Measurements from ENCODE around the gene PRRC2B. TPM values are rescaled to one million over a fixed set of nuclear protein-coding genes. Genes with fewer than 3 reads are reported as not detected.
A peak's percentile ranks its signal among the peaks of the same experiment; 100 is the strongest.

PRRC2B gene
- total RNA-seq, 1 donor: 70.9 TPM

DNA sequence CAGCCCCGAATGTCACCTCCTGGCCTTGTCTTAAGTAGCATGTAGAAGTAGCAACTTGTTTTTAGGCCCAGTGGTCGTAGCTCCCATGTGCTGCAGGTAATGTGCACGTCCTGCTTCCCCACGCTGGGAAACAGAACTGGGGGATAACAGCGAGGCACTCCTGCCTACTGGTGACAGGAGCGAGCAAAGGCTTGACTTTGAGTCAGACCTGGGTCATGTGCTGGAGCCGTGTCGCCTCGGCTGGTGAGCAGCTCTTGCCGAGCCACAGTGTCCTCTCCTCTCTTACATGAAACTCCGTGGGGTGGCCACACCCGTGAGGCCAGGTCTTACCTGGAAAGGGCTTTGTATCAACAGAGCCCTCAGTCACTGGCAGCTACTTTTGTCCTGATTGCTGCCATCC, 91.3 kb downstream of the PRRC2B start:
- H3K79me2 ChIP-seq (ENCODE audit: insufficient read depth, low read length): peaks cover 25% of the 10 kb centered on the region
- peak; percentile 72 for DNase-seq (ENCODE audit: insufficient read length, low spot score, missing footprints)
- no peaks in the 10 kb centered on the region for H3K9me3 ChIP-seq (ENCODE audit: low read depth, low read length)
- no peak overlapping the region for H3K4me3 ChIP-seq (ENCODE audit: insufficient read depth, low read length)
- TF ChIP-seq, protein P1, sequence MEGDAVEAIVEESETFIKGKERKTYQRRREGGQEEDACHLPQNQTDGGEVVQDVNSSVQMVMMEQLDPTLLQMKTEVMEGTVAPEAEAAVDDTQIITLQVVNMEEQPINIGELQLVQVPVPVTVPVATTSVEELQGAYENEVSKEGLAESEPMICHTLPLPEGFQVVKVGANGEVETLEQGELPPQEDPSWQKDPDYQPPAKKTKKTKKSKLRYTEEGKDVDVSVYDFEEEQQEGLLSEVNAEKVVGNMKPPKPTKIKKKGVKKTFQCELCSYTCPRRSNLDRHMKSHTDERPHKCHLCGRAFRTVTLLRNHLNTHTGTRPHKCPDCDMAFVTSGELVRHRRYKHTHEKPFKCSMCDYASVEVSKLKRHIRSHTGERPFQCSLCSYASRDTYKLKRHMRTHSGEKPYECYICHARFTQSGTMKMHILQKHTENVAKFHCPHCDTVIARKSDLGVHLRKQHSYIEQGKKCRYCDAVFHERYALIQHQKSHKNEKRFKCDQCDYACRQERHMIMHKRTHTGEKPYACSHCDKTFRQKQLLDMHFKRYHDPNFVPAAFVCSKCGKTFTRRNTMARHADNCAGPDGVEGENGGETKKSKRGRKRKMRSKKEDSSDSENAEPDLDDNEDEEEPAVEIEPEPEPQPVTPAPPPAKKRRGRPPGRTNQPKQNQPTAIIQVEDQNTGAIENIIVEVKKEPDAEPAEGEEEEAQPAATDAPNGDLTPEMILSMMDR (IDR thresholded peaks at IDR 0.05; ENCODE audit: extremely low read depth, low read depth, low read length): no peak
- H3K4me1 ChIP-seq (ENCODE audit: insufficient read depth, low read length): no peaks in the 10 kb centered on the region
- peaks cover 92% of the 10 kb centered on the region for H3K36me3 ChIP-seq (ENCODE audit: insufficient read depth, low read length)
- no peak overlapping the region for H3K27ac ChIP-seq (ENCODE audit: low read depth, low read length)
- no peak overlapping the region for H2AFZ ChIP-seq (ENCODE audit: low read length)
- no peaks in the 10 kb centered on the region for H3K27me3 ChIP-seq (ENCODE audit: insufficient read depth, low read length)
- H3K4me2 ChIP-seq (ENCODE audit: insufficient read depth, low read length): no peak overlapping the region
- peaks cover 40% of the 10 kb centered on the region for H4K20me1 ChIP-seq (ENCODE audit: insufficient read depth, low read length)

DNA sequence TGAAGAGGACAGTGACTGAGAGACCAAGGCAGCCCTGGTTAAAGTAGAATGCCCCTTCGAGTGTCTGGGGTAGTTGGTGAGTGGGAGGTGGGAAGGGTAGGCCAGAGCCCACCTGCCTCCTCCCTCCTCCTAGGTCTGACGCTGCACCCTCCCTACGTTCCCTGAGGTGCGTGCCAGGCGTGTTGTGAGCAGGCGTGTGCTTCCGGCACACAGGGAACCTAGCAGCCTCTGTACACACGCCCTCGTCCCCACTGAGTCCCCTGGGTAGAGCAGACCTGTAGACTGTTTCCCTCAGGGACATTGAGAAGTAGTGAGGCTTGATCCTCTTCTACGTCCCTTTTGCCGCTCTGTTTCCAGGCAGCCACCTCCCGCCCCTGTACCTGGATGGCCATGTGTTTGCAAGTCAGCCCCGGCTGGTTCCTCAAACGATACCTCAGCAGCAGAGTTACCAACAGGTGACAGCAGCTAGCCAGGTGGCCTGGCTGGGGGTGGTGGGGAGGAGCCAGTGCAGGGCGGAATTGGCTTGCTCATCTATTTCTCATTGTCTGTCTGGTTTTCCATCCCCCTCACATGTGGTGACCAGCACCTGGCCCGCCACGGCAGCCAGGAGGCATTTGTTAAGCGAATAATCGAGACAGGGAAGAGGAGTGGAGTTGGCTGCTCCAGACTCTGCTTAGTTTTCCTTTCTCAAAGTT, 92.0 kb downstream of the PRRC2B start:
- H4K20me1 ChIP-seq (ENCODE audit: insufficient read depth, low read length): peaks cover 40% of the 10 kb centered on the region
- peak; percentile 70 for DNase-seq (ENCODE audit: insufficient read length, low spot score, missing footprints)
- H3K27ac ChIP-seq (ENCODE audit: low read depth, low read length): no peak overlapping the region

DNA sequence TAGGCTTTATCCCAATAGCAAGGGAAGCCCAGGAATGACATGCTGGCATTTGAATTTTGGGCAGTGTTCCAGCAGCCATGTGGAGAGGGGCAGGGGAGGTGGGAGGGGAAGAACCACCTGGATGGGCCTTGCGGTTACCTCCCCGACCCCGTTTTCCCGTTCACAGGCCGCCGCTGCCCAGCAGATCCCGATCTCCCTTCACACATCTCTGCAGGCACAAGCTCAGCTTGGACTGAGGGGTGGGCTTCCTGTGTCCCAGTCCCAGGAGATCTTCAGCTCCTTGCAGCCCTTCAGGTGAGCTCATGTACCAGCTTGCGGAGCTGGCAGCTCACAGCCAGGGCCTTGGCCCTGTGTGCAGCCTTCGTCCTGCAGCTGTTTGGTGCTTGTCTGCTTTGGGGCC, 93.1 kb downstream of the PRRC2B start:
- H3K79me2 ChIP-seq (ENCODE audit: insufficient read depth, low read length): peaks cover 15% of the 10 kb centered on the region
- no peak overlapping the region for H3K4me3 ChIP-seq (ENCODE audit: insufficient read depth, low read length)
- no peaks in the 10 kb centered on the region for H3K27me3 ChIP-seq (ENCODE audit: insufficient read depth, low read length)
- peaks cover 37% of the 10 kb centered on the region for H4K20me1 ChIP-seq (ENCODE audit: insufficient read depth, low read length)
- DNase-seq (ENCODE audit: insufficient read length, low spot score, missing footprints): no peak
- no peaks in the 10 kb centered on the region for H3K4me1 ChIP-seq (ENCODE audit: insufficient read depth, low read length)
- H3K4me2 ChIP-seq (ENCODE audit: insufficient read depth, low read length): no peak overlapping the region
- peaks cover 96% of the 10 kb centered on the region for H3K36me3 ChIP-seq (ENCODE audit: insufficient read depth, low read length)
- H3K27ac ChIP-seq (ENCODE audit: low read depth, low read length): no peak overlapping the region
- TF ChIP-seq, protein P1 (IDR thresholded peaks at IDR 0.05; ENCODE audit: extremely low read depth, low read depth, low read length): no peak
- no peaks in the 10 kb centered on the region for H3K9me3 ChIP-seq (ENCODE audit: low read depth, low read length)
- H2AFZ ChIP-seq (ENCODE audit: low read length): no peak overlapping the region

More for the DNA sequence above, 92.0 kb downstream of the PRRC2B start:
- peaks cover 92% of the 10 kb centered on the region for H3K36me3 ChIP-seq (ENCODE audit: insufficient read depth, low read length)
- H3K4me1 ChIP-seq (ENCODE audit: insufficient read depth, low read length): no peaks in the 10 kb centered on the region
- H3K9me3 ChIP-seq (ENCODE audit: low read depth, low read length): no peaks in the 10 kb centered on the region
- no peak overlapping the region for H3K4me2 ChIP-seq (ENCODE audit: insufficient read depth, low read length)
- H2AFZ ChIP-seq (ENCODE audit: low read length): no peak overlapping the region
- H3K4me3 ChIP-seq (ENCODE audit: insufficient read depth, low read length): no peak overlapping the region
- H3K79me2 ChIP-seq (ENCODE audit: insufficient read depth, low read length): peaks cover 22% of the 10 kb centered on the region
- TF ChIP-seq, protein P1 (IDR thresholded peaks at IDR 0.05; ENCODE audit: extremely low read depth, low read depth, low read length): no peak
- H3K27me3 ChIP-seq (ENCODE audit: insufficient read depth, low read length): no peaks in the 10 kb centered on the region

DNA sequence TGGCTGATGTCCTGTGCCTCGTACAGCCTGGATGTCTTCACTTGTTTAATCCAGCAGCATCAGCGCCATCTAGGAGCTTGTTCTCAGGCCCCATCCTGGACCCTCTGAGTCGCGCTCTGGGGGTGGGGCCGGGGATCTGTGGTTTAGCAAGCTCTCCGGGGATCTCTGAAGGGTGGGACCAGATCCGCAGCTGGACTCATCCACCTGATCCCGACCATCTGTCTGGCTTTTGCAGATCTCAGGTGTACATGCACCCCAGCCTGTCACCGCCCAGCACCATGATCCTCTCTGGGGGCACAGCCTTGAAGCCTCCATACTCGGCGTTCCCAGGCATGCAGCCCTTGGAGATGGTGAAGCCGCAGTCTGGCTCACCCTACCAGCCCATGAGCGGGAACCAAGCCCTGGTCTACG, 93.7 kb downstream of the PRRC2B start:
- Histone ChIP-seq H3K9me3 (ENCODE audit: low read depth, low read length) (no peaks in the 10 kb centered on the region), H3K27ac (ENCODE audit: low read depth, low read length) (no peak overlapping the region), H3K4me3 (ENCODE audit: insufficient read depth, low read length) (no peak overlapping the region), H2AFZ (ENCODE audit: low read length) (no peak overlapping the region), H4K20me1 (ENCODE audit: insufficient read depth, low read length) (peaks cover 40% of the 10 kb centered on the region), H3K4me2 (ENCODE audit: insufficient read depth, low read length) (no peak overlapping the region), H3K27me3 (ENCODE audit: insufficient read depth, low read length) (no peaks in the 10 kb centered on the region), H3K36me3 (ENCODE audit: insufficient read depth, low read length) (peaks cover 96% of the 10 kb centered on the region), H3K79me2 (ENCODE audit: insufficient read depth, low read length) (peaks cover 18% of the 10 kb centered on the region), H3K4me1 (ENCODE audit: insufficient read depth, low read length) (no peaks in the 10 kb centered on the region)
- TF ChIP-seq, protein P1 (IDR thresholded peaks at IDR 0.05; ENCODE audit: extremely low read depth, low read depth, low read length): no peak
- DNase-seq (ENCODE audit: insufficient read length, low spot score, missing footprints): peak; percentile 79

All from osteoblast (primary cell).